Stimulated activated CD4-positive, alpha-beta T cell treated with anti-CD3 and anti-CD28 coated beads, Interleukin-1b, Interleukin-23, amount 100 ng/mL, for 4 hours (primary cell): Measurements from ENCODE around the gene NKX2-4.
"Not testable (repeated sequence)": the region's sequence is repeated elsewhere in the genome, so short reads cannot be mapped to it uniquely, and the experiment has no call there.

ENCODE experiments used
- DNase-seq, 2 donors: peaks; one replicate each; pipeline ENCODE4 v3.0.0-alpha.2; 2020; ENCODE audit warnings: low read depth in 2 of 2

The NKX2-4 gene

DNA sequence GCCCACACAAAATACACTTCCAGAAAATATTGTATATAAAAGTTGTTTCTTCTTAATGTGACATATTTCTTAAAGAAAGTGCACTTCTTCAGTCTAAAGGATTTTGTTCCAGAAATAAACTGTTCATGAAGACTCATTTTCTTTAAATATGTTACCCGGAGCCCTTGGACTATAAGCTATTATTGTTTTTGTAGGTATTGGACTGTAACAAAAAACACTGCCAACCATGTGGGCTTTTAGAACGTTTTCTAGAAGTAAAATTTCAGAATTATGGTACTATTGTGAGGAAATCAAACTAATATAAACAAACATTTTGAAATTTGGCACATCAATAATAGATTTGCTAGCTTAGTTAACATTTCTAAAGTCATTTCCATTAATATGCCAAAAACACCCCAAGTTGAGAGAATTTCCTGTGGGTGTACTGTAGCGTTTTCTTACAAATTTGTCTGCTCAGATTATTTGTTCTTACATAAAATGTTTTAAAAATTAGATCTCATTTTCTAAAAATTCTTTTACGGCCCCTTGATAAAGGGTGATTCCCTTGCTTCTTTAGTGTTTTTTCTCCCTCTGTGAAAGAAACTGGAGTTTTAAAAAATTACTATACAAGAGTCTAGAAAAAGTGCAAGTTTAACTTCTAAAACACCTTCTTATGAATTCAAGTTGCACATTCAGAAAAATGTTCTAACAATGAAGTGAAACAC lies 3.4 kb downstream of the NKX2-4 start:
- DNase-seq, result no peak

DNA sequence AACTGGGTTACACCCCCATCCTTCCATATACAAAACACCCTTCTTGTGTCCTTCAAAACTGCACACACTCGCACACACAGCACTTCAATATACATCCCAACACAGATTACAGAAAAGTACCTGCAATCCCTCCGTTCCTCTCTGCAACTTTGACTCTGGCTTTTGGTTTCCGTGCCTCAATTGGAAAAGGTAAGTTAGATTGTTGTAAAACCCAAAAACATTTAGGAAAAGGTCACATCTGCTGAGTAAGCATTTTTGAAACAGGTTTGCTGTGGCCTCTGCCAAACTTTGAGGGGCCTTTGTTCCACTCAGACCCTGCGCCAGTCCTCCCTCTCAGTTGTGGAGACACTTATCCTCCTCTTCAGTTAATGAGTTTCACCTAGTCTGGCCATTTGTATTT lies 4.2 kb downstream of the NKX2-4 start:
- no peak for DNase-seq

DNA sequence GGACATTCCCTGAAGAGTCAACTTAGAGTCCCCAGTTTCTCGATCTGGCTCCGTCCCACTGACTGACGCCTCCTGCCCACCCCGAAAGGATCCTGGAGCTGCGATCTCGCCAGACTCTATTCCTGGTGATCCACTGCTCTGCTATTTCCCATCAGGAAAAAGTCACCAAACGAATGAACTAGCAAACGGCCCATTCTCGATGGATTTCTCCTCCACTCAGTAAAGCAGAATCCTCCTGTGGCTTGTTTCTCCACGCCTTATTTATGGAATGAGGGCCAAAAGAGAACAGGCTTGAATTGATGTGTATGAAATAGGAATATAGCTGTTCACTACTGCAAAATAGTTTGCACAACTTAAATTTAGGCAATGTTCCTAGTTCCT lies 5.4 kb downstream of the NKX2-4 start:
- DNase-seq, result no peak

DNA sequence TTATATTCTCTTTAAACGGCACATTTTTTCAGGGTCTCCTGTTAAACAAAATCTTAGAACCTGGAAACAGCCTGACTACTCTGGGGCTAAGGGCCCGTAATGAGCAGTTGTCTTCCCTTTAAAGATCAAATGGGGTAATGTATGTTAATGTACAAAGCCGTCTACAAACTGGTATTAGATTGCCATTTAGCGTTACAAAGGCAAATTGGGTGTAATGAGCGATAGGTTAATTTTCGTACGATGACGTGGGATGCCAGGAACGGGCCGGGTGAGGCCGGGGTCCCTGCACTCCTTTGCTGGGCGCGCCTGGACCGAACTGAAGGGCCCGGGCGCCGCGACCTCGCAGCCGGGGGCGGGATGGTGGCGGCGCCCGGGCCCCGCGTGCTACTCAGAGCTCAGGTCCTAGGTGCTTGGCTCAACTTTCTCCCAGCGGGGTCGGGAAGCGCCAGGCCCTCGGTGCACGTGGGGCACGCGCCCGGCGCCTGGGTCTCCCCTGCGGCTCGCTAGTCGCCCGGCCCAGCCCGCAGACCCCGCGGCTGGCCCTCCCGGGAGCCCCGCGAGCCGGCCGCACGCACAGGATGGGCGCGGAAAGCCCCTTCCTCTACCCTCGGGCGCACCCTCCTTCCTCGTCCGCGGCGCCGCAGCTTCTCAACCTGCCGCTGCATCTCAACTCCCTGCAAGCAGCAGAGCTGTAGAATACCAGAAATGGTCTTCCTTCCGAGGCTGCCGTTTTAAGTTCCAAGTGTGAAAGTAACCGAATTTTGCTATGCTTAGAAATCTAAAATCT lies 5.9 kb downstream of the NKX2-4 start:
- DNase-seq, result no peak

DNA sequence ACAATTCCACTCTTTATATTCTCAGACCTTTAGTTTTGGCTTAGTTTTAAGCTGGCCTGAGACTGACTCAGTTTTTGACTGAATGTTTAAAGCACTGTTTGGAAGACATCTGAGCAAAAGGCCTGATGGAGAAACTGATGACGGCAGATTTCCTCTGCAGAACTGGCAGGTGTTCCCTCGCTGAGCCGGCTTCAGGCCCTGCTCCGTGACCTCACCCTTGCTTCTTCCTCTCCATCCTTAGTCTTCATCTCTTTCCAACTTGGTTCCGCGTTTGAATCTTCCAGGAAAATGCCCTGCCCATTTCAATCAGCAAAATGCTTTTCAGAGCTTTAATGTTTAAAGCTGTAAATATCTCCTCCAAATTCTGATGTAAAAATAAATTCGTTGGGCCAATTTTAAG lies 6.6 kb downstream of the NKX2-4 start:
- DNase-seq, result no peak

DNA sequence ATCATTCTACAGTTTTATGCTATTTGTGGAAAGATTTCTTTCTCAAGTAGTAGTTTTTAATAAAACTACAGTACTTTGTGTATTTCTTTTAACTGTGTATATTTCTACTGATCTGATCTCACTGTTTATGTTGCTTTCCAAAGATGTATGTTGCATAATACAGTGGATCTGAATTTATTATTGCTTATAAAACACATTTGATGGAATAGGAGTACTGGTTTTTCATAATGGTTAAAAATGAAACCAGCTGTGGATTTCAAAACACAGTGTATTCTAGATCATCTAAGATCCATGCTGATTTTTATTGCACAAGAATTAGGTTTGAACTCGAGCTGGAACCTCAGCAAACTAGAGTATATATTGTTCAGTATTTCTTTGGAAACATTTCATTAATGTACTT lies 8.0 kb downstream of the NKX2-4 start:
- no peak for DNase-seq

DNA sequence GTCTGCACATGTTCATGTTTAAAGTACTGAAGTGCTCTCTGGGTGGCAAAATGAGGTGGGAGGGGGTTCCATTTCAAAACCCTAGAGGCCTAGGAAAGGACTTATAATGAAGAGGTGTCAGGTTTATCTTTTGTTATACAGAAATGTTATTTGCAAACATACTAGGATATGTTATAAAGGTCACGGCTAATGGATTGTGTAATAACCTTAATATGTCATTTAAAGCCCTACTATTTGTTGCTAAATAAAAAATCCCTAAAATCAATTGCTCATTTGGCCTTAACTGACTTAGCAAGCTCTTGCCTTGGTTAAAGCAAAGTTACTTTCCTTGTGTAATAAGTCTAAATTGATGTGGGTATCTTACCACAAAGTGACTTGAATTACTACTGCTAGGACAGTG lies 8.8 kb downstream of the NKX2-4 start:
- DNase-seq, result no peak

DNA sequence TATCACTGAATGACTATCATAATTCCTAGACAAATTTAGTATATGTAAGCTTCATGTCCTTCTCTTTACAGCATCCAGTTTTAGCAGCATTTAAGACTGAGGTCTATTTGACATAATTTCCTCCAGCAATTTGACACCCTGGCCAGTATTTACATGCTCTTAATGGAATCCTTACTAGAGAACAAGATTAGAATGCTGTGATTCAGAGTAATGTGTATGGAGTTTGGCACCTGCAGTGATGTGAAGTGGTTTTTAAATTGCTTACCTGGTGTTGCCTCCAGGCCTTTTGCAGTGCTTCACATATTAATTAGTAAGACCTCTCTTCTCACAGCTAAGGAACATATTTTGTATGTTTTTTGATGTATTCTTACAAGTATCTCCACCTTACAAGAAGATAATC lies 9.8 kb downstream of the NKX2-4 start:
- DNase-seq, result no peak

DNA sequence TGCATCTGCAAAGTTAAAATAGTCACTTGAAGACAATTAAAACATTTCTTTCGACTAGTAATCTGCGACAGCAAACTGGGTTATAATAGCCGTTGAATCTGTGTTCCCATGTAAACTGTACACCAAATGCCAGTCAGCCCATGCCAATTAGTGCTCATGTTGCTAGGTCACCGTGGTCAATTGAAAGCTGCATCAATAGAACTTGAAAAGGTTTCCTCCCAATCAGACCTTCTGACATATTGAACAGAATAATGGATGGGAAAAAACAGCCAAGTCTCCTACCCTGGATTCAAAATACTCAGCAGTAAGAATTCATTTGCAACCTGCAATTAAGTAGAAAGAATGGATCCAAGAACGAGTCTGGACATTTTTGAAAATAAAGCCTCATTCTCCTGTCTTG lies 11.2 kb downstream of the NKX2-4 start:
- DNase-seq, result no peak

DNA sequence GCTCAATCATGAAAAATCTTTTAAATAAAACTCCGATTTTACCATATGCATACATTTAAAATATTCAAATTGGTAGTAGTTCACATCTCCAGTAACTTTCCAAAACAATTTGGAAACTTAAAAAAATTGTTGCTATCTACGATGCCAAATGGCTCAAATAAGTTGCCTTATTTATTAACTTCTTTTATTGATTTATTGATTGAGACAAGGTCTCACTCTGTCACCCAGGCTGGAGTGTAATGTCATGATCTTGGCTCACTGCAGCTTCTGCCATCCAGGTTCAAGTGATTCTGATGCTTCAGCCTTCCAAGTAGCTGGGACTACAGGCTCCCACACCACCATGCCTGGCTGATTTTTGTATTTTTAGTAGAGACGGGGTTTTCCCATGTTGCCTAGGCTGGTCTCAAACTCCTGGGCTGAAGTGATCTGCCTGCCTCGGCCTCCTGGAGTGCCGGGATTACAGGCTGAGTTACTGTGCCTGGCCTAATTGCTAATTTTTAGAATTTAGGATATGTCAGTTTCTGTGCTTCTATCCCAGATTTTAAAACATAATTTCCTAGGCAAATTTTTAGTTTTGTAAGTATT lies 12.9 kb downstream of the NKX2-4 start:
- no peak for DNase-seq

DNA sequence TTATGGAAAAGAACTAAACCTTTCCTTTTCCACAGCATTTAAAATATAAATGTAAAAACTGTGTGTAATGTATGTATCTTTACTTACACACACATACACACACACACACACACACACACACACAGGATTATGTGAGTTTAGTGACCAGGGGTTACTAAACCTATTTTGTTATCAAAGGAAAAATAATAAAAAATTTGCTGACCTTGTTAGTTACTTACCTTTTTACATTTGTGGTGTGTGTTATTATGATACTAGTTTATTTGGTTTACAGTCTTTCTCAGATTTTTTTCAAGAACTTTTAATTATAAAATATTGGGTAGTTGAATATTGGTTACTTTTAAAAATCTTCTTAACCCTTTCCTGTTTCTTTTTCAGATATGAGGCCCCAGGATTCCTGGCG lies 15.7 kb downstream of the NKX2-4 start:
- DNase-seq, result no peak

DNA sequence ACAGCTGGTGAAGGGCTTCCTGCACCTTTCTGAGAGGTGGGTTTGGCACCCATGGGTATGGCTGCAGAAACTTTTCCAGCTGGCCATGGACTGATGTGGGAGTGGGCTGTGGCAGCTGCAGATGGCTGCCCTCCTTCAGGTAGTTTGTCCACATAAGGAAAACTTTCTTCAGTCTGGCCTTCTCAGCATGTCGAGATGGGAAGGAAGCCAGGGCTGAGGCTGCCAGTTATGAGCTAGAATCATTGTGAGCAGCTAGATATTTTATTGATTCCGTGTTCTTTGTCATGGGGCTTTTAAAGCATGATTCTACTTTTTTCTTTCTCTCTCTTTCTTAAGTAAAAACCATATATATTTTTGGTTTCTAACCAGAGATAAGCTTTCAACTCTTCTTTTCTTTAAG lies 16.6 kb downstream of the NKX2-4 start:
- no peak for DNase-seq

DNA sequence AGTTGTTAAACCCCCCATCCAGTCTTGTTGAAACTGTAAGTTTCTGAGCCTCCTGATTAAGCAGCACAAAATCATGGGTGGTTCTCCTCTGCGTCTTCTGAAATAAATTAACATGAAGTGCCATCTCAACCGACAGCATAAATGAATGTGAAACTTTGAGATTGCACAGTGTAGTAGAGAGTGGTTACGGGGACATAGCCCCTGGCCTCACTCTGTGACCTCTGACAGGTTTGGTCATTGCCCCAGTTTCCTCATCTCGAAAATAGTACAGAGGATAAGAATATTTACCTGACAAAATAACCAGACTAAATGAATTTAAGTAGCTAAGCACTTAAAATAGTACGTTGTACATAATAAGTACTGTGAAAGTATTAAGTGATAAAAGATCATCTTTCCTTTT lies 19.1 kb downstream of the NKX2-4 start:
- DNase-seq, result no peak

DNA sequence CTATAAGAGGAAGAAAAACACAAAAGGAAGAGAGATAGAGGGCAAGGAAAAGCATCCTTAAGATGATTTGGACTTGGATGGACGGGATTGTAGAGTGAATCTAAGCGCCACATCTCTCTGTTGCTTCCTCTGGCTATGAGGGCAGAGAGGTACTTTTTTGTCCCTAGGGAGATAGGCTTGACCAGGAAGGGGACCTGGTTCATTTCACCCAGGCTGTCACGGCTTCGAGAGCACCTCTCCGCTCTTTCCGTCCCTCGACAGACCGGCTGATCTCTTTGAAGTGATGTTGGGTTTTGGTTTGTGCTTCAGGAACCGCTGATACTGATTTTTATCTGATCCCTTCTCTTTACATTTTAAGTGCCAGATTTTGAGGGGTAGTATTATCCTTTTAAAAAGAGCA lies 19.6 kb downstream of the NKX2-4 start:
- DNase-seq, result no peak

DNA sequence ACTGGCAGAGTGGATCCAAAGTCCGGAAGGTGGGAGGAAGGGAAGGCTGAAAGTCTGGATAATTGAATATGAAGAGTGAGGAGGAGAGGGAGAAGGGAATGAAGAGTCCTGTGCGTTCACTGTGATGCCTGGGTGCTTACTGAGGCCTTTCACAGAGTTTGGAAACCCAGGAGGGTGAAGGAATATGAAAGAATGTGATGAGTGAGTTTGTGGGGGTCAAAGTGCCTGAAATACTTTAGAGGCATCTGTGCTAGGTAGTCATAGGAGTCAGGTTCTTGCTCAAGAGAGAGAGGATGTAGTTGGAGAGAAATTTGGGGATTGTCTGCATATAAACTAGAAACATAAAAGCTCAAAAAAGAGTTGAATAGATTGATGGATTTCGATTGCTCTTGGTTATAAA lies 20.7 kb downstream of the NKX2-4 start:
- no peak for DNase-seq

DNA sequence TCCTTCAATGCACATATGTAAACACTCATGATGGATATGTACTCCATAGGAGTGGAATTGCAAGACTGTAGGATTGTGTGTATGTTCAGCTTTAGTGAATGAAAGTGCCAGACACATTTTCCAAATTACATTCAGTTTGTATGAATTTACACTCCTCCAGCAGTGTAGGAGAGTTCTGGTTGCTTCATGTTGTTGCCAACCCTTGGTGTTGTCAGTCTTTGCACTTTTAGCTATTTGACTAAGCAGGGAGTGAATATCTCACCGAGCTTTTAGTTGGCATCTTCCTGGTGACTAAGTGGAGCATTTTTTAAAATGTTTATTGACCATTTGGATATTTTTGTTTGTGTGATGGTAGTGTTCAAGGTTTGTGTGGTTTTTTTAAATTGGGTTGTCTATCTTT lies 23.9 kb downstream of the NKX2-4 start:
- no peak for DNase-seq

DNA sequence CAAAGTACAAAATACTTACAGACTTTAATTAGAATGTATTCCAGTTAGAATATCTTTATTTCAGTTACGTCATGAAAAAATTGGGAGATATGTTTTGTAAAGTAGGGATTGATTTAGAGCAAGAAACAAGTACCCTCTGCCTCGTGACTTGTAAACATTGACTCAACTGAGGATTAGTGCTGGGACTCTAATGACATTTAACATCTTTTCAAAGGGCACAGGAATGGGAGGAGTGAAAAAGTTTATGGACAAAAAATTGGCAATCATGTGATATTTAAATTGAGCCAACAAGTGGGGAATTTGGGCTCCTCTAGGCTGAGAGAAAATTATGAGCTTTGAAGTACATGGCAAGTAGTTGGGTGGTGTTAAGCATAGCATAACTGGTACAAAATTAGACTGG lies 25.3 kb downstream of the NKX2-4 start:
- DNase-seq, result no peak

DNA sequence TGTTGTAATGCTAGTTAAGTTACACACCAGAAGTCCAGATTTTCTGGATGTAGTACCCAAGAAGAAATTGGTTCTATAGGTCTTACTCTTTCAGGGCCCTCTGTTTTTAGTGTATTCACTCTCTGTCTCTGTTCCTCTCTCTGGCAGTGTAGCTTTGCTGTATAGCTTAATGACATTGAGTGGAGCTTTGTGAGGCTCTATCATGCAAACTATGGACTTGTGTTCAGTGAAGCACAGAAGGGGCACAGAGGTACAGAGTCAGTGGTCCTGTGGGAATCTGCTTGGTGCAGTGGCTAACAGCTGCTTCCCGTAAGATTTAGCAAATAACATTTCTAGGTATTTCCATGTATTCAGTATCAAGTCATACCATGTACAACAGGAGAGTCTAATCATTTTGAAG lies 26.1 kb downstream of the NKX2-4 start:
- DNase-seq, result no peak

DNA sequence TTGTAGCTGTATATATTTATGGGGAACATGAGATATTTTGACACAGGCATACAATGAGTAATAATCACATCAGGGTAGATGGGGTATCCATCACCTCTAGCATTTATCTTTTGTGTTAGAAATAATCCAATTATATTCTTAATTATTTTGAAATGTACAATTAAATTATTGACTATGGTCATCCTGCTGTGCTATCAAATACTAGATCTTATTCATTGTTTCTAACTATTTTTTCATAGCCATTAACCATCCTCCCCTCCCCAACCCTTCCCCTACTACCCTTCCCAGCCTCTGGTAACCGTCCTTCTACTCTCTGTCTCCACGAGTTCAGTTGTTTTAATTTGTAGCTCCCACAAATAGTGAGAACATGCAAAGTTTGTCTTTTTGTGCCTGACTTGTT lies 28.5 kb downstream of the NKX2-4 start:
- no peak for DNase-seq

DNA sequence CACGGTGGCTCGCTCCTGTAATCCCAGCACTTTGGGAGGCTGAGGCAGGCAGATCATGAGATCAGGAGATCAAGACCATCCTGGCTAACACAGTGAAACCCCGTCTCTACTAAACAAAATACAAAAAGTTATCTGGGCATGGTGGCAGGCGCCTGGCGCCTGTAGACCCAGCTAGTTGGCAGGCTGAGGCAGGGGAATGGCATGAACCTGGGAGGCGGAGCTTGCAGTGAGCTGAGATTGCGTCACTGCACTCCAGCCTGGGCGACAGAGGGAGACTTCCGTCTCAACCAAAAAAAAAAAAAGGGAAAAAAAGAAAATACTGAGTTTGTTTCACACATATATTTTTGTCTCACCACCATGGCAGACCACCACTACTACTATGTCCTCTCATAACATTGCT lies 31.1 kb downstream of the NKX2-4 start:
- not testable (repeated sequence) for DNase-seq

DNA sequence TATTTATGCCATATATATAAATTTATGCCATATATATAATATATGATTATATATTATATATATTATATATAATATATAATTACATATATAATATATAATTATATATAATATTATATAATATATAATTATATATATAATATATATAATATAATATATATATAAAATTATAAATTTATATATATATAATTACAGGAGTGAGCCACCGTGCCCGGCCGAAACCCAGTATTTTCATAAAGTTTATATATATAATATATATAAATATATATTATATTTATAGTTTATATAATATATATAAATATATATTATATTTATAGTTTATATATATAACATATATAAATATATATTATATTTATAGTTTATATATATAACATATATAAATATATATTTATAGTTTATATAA lies 31.6 kb downstream of the NKX2-4 start:
- DNase-seq, result no peak

DNA sequence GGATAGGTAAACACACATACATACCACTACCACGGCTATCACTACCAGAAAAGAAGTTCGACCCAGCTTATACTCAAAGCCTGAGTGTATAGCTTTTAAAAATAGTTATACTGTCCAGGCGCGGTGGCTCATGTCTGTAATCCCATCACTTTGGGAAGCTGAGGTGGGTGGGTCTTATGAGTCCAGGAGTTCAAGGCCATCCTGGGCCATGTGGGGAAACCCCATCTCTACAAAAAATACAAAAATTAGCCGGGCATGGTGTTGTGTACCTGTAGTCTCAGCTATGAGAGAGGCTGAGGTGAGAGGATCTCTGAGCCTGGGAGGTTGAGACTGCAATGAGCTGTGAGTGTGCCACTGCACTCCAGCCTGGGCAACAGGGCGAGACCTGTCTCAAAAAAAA lies 32.9 kb downstream of the NKX2-4 start:
- no peak for DNase-seq

DNA sequence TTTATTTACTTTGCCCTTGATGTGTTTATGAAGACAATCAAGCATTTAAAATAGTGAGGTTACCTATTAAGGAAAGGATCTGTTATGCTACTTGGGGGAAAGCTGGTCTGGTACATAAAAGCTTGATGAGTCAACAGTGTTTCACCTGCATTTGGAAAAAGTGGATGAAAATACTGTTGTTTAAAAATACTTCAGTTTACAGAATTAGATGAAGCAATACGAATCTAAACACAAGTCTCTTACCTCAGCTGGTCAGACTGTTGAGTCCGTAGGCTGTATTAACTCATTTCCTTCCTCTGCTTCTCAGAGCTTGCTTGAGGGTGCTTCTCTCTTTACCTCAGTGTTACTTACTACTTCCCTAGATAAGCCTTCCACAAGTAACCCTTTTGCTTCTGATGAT lies 36.1 kb downstream of the NKX2-4 start:
- DNase-seq, result no peak
